NCI-H1930 (cell line): ENCODE results near the gene RAB14.

Experiments used
- DNase-seq, 2 experiments: peaks; one replicate each; lab custom pipeline; 2025; lab: John Stamatoyannopoulos, UW

The RAB14 gene

DNA sequence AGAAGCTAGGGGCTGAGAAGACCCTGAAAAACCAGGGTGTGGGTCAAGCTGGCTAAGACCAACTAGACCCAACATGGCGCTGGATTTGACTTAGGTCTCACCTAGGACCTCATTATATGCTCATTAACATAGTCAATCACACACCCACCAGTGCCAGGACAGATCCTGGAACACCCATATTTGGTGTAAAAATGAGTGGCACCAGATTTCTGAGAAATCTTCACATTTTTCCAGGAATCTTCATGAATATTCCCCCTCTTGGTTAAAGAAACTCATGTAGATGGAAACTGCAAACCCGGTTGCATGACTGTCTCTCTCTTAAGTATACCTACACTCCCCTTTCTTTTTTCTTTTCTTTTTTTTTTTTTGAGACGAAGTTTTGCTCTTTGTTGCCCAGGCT lies 17.9 kb upstream of the RAB14 start:
- DNase-seq: no peak

DNA sequence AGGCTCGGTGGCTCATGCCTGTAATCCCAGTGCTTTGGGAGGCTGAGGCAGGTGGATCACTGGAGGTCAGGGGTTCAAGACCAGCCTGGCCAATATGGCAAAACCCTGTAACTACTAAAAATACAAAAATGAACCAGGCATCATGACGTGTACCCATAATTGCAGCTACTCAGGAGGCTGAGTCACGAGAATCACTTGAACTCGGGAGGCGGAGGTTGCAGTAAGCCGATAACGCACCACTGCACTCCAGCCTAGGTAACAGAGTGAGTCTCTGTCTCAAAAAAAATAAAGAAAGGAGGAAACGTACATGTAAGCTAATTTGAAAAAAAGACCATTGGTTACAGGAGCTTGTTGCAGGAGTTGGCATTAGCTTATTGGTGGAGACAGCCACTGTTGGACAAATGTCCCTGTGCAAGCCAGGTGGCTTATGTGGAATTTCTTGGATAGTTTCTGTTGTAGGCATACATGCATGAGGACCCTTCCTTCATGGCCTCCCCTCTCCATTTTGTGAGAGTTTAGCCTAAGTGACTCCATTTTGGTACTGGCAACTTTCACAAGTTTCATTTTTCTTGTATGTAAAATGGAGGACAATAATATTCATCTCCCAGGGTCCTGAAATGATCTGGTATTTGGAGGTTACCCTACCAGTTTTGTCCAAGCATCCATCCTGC lies 16.8 kb upstream of the RAB14 start:
- DNase-seq: no peak

DNA sequence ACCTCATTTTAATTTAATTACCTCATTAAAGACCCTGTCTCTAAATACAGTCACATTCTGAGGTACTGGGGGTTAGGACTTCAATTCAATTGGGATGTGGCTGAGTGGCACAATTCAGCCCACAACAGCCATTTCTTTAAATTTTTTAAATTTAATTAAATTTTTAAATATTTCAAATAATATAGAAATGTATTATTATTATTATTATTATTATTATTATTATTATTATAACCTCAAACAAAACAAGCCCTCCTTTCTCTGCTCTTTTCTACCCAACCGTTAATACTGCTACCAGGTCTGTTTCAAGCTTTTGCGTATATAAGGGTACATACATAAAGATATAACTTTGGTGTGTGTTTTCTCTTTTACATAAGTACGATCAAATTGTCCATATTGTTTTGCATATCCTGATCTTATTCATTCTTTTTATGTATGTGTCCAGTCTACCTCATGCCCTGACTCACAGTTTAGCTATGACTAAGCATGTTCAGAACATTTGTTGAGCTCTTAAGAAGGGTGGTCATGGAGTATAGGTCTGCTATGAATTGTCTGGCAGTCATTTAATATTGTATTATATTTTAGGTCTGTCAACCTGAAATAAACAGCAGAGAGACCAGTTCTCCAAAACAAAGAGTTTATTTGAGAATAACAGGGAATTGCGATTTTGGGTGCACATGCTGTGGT lies 16.1 kb upstream of the RAB14 start:
- no peak for DNase-seq

DNA sequence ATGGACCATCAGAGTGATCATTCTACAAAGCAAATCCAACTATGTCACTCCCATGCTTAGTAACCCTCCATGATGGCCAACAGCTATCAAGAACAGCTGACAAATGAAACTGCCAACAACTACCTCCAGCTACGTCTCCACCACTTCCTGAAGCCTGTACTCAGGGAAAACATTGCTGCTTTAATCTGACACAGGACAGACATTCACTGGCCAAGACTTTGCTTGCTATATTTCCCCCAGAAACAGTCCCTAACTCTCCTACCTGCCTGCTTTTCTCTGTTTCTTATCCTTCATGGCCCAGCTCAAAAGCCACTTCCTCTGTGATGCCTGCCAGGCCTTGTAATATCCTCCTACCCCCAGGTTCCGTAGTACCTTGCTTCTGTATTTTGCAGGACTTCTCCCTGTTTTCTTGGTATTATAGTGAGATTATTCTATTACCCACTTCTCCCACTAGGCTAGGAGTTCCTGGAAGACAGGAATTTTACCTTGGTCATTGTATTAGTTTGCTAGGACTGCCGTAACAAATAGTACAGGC lies 14.7 kb upstream of the RAB14 start:
- DNase-seq: no peak

DNA sequence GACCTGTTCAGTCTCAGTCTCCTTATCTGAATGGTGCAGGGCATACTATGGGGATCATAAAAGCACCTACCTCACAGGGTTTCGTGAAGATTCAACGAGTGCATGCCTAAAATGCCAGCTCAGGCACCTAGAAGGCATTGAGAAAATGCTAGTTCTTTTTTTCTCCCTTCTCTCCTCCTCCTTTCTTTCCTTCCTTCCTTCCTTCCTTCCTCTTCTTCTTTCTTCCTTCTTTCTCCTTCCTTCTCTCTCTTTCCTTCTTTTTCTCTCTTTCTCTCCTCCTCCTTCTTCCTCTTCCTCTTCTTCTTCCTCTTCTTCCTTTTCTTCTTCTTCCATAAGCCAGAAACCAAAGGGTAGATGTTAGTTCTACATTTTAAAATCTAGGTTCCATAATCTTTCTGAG lies 12.3 kb upstream of the RAB14 start:
- DNase-seq: no peak

DNA sequence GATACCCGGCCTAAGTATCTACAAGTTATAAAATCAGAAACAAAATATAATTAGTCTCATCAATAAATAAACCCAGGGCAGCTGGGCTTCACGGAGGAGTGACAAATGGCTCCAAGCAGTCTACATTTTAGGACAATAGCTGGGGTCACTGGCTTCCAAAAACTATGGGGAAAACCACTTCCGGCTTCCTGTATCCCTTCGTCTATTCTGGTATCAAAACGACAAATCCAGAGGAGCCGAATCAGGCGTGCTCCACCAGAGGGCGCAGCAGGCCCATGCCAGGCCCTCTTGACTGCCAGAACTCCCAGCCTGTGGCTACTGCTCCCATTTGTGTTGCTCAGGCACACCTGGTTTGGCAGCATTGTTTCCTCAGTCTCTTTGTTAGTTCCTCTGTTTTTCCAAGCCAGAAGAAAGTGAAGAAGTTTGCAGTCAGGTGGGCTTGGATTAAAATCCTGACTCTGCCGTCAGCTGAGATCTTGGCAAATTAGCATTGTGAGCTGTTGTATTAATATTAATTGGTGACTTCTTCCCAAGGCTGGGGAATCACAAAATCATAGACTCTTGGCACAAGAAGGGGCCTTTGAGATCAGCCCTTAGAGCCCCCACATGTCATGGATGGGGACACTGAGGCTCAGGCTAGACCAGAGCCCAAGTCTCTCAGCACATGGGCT lies 11.6 kb upstream of the RAB14 start:
- peak; percentile 47 to 70 for DNase-seq

DNA sequence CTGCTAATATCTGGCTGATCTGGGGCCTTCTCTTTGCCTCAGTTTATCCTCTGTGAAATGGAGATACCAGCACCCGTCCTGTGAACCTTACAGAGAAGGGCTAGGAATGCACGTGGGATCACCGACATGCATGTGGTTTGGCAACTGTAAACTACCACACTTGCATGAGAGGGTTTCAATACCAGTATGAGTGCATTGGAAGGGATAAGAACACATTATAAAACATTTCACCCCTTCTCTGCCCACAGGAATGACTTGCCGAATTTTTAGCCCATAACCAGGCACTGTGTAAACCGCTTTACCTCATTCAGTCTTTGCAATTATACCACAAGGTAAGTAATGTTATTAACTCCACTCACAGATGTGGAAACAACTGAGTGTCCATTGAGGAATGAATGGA lies 8.9 kb upstream of the RAB14 start:
- no peak for DNase-seq

DNA sequence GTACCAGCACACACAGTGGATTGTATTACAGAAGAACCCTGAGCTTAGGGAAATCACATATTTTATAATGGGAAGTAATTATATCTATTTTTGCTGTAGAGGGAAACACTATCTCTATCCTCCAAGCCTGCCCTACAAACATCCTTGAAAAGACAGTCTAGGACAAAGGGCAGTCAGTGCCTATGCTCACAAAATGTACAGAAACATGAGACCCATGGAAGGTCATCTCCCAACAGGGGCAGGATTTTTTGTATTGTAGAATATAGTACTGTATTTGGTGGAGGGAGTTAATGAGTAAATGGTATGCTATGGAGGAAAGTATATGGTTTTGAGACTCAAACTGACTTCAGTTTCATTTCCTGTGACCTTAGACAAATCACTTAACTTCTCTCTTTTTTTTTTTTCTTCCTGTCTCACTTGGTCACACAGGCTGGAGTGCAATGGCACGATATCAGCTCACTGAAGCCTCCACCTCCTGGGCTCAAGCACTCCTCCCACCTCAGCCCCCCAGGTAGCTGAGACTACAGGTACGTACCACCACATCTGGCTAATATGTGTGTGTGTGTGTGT lies 5.8 kb upstream of the RAB14 start:
- no peak for DNase-seq

DNA sequence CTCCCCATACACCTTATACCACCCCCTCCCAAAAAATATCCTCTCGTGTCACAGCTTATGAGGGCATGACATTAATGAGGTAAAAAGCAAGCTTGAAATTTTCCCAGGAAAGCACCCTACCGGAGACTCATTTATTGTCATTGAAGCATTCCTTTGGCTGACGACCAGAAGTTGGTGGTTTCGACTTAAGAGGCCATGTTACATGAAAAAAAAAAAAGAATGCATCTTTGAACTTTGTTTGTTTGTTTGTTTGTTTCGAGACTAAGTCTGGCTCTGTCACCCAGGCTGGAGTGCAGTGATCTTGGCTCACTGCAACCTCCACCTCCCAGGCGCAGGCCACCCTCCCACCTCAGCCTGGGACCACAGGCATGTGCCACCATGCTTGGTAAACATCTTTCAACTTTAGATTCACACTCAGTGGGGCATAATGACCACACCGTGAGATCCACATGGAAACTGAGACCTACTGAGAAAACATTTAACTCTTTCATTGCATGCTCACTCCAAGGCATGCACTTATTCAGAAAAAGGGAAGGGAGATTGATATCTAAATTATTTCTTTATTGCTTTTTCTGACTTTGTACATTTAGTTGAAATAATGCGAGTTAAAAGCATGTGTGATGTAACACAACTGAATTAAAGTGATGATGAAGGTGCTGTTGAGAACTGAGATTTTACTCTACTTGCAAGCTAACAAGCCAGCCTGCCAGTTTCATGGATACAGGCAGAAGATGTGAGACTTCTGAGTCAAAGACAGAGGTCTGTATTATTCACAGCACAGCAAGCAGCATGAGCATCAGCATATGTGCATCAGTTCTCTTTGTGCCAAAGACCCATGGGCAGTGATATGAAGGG lies 5.1 kb upstream of the RAB14 start:
- DNase-seq: no peak

DNA sequence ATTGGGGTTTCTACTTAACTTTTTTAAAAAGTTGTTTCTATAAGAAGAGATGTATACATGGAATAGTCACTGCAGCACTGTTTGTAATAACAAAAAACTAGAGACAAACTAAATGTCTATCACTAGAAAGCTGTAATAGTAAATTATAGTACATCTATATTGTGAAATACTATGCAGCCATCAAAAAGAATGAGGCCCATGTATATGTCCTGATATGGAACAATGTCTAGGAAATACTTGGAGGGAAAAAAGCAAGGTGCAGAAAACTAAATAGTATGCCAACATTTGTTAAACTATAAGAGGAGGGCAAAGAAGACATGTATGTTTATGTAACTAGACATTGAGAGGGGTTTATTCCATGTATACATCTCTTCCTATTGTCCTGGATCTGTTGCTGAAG lies 2.9 kb upstream of the RAB14 start:
- no peak for DNase-seq

DNA sequence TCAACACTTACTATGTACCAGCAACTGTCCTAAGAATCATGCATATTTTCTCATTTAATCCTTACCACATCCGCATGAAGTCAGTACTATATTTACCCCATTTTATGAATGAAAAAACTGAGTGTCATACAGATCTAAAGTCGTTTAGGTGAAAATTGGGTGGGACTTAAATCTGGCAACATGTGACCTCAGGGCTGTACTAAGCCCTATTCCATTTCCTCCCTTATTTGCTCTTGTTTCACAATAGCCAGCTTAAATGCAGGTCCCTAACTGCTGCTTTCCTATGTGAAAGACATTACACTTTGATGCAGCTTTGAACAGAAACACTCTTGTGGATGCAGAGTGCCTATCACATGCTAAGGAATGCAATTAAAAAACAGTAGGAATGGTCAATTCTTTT lies 2.5 kb upstream of the RAB14 start:
- no peak for DNase-seq

DNA sequence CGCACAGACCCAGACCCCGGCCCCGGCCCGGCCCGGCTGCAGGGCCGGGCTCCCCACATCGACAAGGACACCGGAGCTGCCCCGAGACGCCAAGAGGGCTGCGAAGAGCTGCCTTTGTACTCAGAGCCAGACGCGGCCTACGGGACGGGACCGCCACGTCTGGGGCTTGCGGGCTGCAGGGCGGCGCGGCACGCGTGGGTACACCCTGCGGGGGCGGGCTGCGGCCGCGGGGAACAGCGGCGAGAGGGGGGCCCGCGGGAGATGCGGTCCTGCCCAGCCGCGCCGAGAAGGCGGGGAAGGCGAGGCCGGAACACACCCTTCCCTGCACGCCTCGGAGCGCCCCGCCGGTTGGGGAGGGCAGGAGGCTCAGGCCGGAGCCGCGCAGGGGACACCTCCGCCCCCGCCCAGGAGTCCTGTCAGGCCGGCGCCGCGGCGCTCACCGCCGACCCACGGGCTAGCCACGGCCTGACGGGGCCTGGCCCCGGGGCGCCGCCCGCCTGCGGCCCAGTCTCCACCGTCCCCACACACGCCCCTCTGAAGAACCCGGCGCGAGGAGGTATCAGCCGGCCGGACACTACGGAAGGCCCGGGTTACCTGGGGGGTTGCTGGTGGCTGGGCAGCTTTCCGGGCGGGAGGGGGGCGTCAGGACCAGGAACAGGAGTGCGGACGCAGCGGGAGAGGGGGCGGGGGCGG lies 478 bp downstream of the RAB14 start:
- no peak for DNase-seq

DNA sequence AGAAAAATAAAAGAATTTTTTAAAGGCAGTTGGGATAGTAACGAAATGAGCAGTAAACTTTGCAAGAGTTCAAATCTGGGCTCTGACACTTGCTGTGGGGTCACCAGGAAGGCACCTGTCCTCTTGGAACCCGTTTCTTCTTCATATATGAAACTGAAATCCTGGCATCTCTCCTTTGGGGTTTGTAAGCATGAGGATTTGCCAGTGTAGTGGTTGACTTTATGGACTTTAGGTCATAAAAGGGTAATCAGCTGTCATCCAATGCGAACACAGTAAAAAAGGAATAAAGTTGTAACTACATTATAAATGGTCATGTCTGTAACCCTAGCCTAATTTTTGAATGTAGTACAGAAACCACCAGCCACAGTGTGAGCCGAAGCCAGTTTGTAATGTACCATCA lies 1.3 kb downstream of the RAB14 start:
- DNase-seq: no peak

DNA sequence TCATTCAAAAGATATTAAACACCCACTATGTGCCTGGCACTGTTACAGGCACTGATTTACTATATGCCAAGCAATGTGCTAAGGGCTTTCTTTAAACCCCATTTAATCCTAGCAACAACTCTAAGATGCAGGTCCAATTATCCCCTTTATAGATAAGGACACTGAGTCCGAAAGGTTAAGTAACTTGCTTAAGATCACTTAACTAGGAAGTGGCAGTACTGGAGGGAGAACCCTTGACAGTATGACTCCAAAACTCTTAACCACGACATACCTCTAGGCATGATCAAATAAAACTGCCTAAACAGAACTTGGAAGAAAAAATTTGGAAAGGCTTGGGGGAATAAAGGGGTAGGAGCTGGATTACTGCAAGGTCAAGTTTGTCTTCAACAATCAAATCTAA lies 1.7 kb downstream of the RAB14 start:
- DNase-seq: no peak

DNA sequence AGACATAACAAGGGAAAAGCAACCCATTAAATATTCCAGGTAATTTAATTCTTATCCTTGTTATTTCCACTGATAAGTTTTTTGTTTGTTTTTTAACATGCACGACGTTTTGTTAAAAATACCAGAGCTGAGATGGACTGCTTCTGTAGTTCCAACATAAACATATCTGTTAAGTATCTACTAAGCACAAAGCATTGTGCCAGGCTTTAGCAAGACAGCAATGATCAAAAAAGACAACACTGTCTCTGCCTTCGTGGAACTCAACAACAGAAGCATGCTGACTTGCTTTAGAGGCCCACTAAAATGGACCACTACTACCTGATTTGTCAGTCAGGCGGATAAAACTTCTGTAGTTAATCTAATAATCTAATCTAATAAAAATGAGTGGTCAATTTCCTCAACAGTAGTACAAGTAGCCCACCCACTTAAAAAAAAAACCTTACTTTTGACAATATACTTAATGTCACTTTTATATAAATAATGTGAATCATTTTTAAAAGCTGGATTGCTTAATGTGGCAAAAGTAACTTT lies 3.1 kb downstream of the RAB14 start:
- DNase-seq: no peak

DNA sequence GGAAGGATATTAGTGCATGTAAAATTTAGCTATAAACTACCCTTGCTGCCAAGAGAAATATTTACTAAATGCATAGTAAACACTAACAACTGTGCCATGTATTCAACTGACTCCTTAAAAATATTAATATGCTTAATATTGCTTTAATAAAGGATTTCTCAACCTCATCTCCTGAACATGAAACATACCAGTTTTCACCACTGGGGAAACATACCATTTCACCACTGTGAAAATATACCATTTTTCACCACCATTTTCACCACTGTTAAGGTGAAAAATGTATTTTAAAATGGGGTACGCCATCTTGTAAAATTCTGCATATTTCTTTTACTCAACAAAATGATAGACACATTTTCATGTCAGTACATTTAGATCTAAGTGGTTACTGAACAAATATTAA lies 4.5 kb downstream of the RAB14 start:
- no peak for DNase-seq

DNA sequence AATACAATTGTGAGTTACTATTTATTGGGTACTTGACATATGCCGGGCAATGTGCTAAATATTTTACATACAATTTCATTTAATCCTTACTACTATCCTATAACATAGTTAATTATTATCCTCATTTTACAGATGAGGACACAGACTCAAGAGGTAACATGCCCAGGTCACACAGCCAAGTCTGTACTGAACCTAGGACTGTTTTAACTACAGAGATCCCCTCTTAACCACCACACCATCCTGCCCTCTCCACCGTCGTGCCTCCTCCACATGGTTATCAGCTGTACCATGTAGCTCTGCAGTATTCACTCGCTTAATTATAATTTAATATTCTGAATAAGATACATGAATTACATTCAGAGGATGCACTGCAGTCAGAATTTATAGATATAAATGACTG lies 5.3 kb downstream of the RAB14 start:
- no peak for DNase-seq

DNA sequence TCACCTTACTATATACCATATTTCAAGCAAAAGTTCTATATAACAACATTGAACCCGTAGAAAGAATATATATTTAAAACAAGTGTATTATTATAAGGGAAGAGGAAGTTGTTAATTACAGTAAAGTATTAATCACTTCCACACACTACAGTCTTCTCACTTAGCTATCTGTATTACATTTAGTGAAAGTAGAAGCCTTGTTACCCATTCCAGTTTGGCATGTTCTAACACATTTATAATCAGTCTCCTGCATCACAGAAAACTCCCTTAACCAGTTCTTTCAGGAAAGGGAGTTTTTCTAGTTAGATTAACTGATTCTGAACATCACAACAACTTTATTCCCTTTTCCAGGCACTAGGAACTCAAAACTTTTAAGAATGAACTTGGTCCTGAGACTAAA lies 6.9 kb downstream of the RAB14 start:
- no peak for DNase-seq

DNA sequence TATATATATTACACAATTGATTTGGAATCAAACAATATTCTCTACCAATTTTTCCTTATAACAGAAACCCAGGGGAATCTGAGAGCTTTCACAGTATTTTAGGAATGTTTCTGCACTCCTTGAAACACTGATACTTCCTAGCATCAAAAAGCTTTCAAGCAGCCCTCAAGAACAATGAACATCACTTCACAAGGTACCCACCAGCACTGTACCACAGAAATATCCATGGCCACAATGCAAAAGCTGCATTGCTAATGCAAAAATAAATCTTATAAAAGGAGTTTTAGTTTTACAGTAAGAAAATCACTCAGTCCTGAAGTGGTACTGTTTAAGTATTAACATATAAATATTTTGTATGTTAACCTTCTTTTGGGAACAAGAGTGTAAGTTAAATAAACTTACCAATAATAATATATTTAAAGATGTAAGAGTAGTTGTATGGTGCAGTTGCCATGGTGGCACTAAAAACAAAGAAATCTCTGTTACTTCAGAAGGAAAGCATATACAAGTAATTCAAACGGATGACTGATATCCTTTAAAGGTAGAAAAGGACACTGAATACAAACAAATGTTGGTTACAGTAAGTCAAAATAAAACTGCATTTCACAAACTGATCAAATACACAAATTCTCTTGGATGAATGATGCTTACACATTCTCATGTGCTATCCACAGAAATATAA lies 8.6 kb downstream of the RAB14 start:
- DNase-seq: no peak

DNA sequence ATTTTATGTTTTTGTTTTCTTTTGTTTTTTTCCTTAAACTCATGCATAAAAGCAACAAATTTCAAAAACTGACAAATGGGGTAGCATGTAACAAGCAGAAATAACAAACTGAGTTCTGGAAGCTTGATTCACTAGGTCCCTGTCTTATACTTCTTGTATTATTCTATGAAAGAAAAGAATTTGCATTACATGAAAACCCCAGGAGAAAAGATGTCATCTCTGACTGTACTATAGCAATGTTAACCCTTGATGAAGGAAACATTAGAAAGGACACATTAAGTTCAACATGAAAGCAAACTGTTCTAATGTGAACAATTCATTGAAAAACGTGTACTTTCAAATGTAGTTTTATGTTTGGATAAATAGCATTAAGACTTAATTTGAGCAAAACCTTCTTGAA lies 9.2 kb downstream of the RAB14 start:
- no peak for DNase-seq

DNA sequence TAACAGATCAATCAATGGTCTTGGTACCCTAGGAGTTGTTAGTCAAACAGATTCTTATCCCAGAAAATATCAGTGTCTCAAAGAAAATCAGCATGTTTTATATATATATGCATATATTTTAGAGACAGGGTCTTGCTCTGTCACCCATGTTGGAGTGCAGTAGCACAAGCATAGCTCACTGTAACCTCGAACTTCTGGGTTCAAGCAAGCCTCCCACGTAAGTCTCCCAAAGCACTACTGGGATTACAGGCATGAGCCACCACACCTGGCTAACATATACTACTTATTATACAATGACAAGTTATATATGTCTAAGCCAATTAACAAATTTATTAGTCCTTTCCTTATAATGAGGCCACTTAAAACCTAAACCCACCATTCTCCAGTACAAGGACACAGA lies 10.4 kb downstream of the RAB14 start:
- DNase-seq: no peak
